ENCODE data around the gene CDA.
A peak's percentile ranks its signal among the peaks of the same experiment; 100 is the strongest.

The CDA gene

GRCh38 chr1:20658166-20658915, 69.4 kb downstream of the CDA start:
- no peak for DNase-seq

- DNase-seq: no peak
These were observed 71.5 kb downstream of the CDA start for GRCh38 chr1:20660363-20660762.

GRCh38 chr1:20660847-20661206, 71.9 kb downstream of the CDA start:
- DNase-seq: no peak

- DNase-seq: peak; percentile 98
These were observed 72.6 kb downstream of the CDA start, which contains the start of gene DDOST for GRCh38 chr1:20661207-20662109. TSS of gene DDOST (minus strand) at chr1:20661369. CDS start at chr1:20661350, 19 bp downstream.

- DNase-seq: no peak
These were observed 73.2 kb downstream of the CDA start for GRCh38 chr1:20662110-20662475.

- DNase-seq: no peak
These were observed 74.5 kb downstream of the CDA start for GRCh38 chr1:20663365-20663764.

GRCh38 chr1:20663969-20664715, 75.2 kb downstream of the CDA start:
- no peak for DNase-seq

GRCh38 chr1:20665726-20666125, 76.8 kb downstream of the CDA start:
- DNase-seq: no peak

GRCh38 chr1:20666146-20666545, 77.2 kb downstream of the CDA start:
- DNase-seq: no peak

GRCh38 chr1:20666804-20667203, 77.9 kb downstream of the CDA start:
- peak; percentile 21 for DNase-seq
